ENCODE measurements around the gene ANKRD17.

The ANKRD17 gene

DNA sequence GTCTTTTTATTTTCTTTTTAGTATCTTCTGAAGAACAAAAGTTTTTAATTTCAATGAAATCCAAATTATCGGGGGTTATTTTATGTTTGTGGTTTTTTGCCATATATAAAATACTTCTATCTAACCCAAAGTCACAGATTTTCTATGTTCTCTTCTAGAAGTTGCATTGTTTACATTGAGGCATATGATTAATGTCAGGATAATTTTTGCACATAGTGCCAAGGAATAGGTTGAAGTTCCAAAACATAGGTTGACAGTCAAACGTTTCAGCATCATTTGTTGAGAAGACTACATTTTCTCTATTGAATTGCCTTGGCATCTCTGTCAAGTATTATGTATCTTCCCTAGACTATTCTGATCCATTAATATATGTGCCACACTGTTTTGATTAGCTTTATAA is 64.5 kb downstream of the ANKRD17 start:
- no peak for DNase-seq (ENCODE audit: low read depth)

DNA sequence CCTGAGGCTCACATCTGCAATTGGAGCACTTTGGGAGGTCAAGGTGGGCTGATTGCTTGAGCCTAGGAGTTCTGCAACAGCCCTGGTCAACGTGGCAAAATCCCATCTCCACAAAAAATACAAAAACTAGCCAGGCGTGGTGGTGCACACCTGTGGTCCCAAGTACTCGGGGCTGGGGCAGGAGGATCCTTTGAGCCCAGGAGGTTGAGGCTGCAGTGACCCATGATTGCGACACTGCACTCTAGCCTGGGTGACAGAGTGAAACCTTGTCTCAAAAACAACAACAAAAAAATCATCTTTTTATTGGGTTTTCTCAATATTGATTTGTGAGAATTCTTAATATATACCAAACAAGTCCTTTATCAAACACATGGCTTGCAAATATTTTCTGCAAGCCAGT is 64.9 kb downstream of the ANKRD17 start:
- DNase-seq (ENCODE audit: low read depth): no peak

- no peak for DNase-seq (ENCODE audit: low read depth)
Measured at GRCh38 chr4:73193155-73193554, 65.4 kb downstream of the ANKRD17 start.

DNA sequence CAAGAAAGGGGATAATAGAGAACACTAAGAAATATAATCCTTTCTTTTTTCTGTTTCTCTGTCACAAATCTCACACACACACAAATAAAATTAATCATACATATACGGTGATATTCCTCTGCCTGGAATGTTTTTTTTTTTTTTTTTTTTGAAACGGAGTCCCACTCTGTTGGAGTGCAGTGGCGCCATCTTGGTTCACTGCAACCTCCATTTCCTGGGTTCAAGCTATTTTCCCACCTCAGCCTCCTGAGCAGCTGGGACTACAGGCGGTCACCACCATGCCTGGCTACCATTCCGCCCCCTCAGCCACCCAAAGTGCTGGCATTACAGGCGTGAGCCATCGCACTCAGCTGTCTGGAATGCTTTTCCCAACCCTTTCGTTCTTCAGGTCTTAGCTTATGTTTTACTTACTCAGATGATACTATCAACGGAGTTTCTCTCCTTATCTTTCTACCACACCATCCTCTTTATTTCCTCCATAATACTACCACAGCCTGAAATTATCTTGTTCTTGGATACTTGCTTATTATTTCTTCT is 69.3 kb downstream of the ANKRD17 start:
- DNase-seq (ENCODE audit: low read depth): no peak

- DNase-seq (ENCODE audit: low read depth): no peak
Measured at GRCh38 chr4:73187325-73187724, 71.3 kb downstream of the ANKRD17 start.

DNA sequence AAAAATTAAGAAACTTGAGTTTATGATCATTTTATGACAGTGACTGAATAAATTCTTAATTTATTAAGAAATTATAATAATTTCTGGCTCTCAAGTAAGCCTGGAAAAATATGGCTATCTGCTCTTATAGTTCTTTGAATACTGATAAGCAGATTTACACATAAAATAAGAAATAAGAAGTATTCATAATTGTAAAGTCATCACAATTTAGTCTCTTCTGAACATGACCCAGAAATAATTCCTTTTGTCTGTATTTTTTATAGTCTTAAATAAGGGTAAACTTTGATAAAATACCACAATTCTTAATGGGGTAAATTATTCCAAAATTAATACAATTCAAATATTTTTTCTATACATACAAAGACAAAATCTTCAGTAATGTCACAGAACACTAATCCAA is 72.7 kb downstream of the ANKRD17 start:
- DNase-seq (ENCODE audit: low read depth): no peak

GRCh38 chr4:73181231-73181630 is 77.4 kb downstream of the ANKRD17 start:
- DNase-seq (ENCODE audit: low read depth): no peak

DNA sequence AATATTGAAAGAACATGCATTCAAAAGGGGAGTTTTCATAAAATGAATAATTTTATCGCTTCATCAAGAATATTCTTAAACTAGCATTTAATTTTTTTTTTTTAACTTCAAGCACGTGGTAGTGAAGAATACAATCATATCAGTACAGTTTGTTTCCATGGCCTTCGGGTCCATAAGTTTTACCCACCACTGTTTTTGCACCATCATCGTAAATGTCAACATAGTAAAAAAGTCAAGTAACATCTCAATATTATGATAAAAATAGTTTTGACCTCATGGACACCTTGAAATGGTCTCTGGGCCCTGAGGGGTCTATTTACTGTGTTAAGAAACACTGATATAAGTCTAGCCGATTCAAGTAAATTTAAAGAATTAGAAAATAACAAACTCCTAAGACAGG is 80.2 kb downstream of the ANKRD17 start:
- DNase-seq (ENCODE audit: low read depth): no peak

DNA sequence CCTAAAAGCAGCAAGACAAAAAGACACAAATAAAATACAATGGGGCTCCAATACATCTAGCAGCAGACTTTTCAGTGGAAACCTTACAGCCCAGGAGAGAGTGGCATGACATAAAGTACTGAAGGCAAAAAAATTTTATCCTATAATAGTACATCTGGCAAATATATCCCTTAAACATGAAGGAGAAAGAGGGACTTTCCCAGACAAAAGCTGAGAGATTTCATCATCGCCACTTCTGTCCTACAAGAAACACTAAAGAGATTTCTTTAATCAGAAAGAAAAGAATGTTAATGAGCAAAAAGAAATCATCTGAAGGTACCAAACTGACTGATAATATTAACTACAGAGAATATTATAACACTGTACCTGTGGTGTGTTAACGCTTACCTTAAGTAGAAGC is 86.4 kb downstream of the ANKRD17 start:
- DNase-seq (ENCODE audit: low read depth): no peak

DNA sequence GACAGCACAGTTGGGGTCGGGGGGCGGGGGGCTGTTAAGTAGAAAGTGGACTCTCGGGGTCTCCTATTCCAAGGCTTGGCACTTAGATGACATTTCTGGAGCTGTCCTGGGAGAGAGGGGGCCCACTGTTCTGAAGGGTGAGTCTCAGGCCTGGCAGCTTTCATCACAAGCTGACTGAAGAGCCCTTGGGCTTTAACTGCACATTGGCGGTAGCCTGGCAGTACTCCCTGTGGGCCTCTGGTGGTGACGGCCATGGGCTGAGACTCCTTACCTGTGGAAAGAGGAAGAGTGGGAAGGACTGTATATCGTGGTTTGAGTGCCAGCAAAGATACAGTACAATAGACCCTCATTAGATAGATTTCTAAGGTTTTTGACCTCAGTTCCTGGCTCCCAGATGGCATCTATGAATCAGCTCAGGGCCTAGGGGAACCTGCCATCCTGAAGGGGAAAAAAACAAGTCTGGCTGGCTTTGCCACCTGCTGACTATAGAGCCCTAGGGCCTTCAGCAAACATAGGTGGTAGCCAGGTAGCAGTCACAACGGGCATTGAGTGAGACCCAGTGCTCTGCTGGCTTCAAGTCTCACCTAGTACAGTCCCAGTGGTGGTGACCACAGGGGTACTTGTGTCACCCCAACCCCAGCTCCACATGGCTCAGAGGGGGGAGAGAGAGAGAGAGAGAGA is 87.9 kb downstream of the ANKRD17 start:
- no peak for DNase-seq (ENCODE audit: low read depth)

GRCh38 chr4:73166212-73166611 is 92.4 kb downstream of the ANKRD17 start:
- DNase-seq (ENCODE audit: low read depth): no peak

DNA sequence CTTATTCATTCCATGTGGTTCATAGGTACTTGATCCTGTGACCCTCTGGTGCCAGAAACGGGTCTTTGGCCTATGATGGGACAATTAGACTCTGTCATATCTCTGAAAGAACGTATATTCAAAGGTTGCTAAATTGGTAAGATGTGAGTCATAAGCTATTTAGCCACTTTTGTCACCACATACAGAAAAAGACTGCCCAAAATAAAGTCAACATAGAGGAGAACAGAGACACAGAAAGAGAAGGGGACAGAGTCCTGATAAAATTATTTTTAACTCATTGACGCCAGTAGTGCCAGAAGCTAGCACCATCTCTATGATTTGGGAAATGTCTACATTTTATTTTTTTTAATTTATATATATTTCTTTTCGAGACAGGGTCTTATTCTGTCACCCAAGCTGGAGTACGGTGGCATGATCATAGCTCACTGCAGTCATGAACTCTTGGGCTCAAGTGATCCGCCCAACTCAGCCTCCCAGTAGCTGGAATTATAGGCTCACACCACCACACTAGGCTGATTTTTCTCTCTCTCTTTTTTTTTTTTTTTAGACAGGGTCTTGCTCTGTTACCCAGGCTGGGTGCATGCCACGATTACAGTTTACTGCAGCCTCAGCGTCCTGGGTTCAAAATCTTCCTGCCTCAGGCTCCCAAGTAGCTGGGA is 96.9 kb downstream of the ANKRD17 start:
- DNase-seq (ENCODE audit: low read depth): no peak

GRCh38 chr4:73156394-73156793 is 102.2 kb downstream of the ANKRD17 start:
- DNase-seq (ENCODE audit: low read depth): no peak

DNA sequence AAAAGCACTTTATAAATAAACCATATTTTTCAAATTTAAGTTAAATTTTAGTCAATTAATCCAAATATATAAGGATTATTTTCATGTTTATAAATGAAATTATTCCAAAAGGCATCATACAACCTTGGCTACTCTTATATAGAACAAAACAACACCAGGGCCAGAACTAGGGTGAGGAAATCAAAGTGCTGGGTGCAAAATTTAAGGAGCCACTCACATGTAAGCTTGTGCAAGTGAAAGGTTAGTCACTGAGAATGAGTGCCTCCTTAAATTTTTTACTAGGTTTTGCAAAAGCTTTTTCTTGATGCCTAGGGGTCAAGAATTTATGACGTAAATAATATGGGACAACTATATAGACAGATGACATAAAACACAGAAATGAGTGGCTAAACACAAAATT is 105.7 kb downstream of the ANKRD17 start:
- no peak for DNase-seq (ENCODE audit: low read depth)

DNA sequence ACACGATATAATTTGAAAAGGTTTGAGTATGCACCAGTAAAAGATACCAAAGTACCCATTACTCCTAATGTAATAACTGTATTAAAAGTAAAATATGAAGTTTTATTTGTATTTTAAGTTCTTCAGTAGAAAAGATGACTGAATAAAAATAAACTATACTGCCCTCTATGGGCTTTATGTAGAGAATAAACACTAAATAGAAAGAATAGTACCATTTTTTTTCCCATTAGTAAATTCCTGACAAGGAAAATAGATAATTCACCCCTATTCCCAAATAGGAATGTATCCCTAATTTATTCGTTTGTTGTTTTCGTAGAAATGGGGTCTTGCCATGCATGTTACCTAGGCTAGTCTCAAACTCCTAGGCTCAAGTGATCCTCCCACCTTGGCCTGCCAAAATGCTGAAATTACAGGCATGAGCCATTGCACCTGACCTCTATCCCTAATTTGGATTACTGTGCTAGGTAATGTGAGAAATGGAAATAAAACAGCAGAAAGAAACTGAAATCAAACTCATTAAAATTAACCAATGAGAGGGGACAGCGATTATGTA is 115.5 kb downstream of the ANKRD17 start:
- DNase-seq (ENCODE audit: low read depth): no peak

- DNase-seq (ENCODE audit: low read depth): no peak
Measured at GRCh38 chr4:73139991-73140390, 118.6 kb downstream of the ANKRD17 start.

DNA sequence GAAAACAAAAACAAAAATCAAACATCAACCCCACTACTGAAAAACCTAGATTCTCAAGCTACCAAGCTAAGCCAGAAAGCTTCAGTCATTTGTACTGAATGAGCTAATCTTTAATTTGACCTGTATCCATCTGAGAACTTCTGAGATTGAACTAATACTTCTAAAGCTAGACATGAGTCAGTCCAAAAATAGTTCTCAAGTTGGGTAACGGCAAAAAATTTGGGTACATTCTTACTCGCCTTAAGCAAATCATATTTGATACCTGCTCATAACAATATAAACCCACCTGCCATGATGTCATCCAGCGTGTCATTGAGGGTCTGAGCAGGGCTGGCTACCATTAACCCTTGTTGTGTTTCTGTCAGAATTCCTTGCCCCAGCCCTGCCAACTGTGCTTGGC is 119.4 kb downstream of the ANKRD17 start:
- no peak for DNase-seq (ENCODE audit: low read depth)

DNA sequence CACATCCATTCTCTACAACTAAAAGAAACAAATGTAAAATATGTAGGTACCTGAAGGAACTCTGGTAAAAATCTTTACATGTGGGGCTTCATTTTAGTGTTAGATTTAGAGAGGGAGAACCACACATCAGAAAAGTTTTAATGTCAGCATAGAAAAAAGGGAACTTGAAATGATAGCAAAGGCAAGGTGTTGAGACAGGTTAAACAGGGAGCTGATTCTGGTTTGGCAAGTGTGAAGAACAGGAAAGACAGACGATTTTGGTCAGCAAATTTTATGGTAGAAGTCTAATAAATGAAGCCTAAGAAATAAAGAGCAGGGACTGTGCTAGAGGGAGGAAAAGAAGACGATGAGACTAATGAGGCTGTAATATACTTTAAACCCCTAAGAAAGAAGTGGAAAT is 121.5 kb downstream of the ANKRD17 start:
- DNase-seq (ENCODE audit: low read depth): no peak

GRCh38 chr4:73133784-73134183 is 124.8 kb downstream of the ANKRD17 start:
- DNase-seq (ENCODE audit: low read depth): no peak

DNA sequence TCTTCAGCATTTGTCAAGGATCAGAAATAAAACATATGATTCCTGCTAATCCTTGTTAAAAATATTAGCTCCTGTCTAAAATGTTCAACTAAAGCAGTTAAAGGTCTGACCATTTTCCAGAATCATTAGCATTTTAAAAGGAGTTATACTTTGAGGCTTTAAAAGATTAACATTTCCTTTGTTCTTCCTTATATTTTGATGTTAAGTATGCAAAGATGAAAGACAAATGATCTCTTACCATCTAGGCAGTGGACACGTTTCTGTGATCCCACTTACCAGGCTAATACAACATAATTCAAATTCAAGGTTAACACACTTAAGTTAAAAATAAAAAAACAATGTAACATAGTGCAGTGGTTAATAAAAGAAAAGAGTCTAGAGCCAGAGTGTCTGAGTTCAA is 127.3 kb downstream of the ANKRD17 start:
- DNase-seq (ENCODE audit: low read depth): no peak

DNA sequence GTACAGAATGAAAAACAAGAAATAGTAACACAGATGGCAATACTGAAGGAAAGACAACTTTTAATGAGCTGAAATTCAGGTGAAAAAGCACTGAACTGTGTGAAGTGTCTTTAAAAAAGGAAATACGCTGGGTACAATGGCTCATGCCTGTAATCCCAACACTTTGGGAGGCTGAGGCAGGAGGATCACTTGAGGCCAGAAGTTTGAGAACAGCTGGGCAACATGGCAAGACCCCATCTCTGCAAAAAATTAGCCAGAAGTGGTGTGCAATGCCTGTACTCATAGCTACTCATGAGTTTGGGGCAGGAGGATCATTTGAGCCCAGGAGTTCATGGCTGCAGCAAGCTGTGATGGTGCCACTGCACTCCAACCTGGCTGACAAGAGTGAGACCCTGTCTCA is 129.3 kb downstream of the ANKRD17 start:
- no peak for DNase-seq (ENCODE audit: low read depth)

- DNase-seq (ENCODE audit: low read depth): no peak
Measured at GRCh38 chr4:73127839-73128453, 130.7 kb downstream of the ANKRD17 start.

DNA sequence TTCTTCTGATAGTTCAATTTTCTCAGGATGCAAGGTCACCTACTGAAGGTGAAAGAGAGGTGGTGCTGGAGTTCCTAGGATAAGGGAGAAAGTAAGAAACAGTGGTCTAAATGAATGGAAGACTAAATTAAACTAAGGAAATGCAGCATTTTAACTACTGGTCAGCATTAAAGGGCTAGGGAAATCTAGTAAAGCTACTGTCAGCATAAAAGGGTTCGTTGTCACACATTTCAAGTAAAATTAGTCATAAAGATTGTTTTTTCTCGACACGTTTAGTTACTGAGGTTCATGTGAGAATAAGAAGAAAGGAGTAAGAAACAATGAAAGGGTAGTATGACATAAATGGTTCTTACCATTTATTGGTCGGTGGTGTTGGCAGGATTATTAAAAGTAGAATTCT is 149.1 kb downstream of the ANKRD17 start:
- no peak for DNase-seq (ENCODE audit: low read depth)

Measured in stimulated activated CD8-positive, alpha-beta memory T cell treated with anti-CD3 and anti-CD28 coated beads, Interleukin-7, amount 100 ng/mL, for 24 hours (primary cell).